Measurements from ENCODE around the gene RPS6KL1.

DNA sequence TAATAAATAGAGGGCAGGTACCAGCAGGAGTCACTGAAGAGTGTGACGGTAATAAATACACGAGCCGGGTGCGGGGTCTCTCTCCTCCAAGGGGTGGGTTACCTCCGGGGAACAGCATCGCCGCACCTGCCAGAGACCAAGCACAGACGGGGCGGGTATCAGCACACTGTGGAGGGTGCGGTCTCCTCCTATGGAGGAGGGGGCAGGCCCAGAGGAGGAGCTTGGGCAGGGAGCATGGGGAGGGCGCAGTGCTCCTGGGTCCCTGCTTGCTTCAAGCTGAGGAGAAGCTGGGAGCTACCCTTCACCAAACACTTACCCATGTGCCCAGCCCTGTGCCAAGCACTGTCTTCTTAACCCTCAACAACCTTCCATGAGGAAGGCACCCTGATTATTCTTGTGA lies 19.5 kb upstream of the RPS6KL1 start:
- TF ChIP-seq, protein P1, sequence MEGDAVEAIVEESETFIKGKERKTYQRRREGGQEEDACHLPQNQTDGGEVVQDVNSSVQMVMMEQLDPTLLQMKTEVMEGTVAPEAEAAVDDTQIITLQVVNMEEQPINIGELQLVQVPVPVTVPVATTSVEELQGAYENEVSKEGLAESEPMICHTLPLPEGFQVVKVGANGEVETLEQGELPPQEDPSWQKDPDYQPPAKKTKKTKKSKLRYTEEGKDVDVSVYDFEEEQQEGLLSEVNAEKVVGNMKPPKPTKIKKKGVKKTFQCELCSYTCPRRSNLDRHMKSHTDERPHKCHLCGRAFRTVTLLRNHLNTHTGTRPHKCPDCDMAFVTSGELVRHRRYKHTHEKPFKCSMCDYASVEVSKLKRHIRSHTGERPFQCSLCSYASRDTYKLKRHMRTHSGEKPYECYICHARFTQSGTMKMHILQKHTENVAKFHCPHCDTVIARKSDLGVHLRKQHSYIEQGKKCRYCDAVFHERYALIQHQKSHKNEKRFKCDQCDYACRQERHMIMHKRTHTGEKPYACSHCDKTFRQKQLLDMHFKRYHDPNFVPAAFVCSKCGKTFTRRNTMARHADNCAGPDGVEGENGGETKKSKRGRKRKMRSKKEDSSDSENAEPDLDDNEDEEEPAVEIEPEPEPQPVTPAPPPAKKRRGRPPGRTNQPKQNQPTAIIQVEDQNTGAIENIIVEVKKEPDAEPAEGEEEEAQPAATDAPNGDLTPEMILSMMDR (IDR thresholded peaks at IDR 0.05; ENCODE audit: low read depth, low read length, missing input control): no peak
- no peak for TF ChIP-seq GABPA (IDR thresholded peaks at IDR 0.05 in 1 of 2, conservative IDR thresholded peaks at IDR 0.05 in 1 of 2)
- TF ChIP-seq, protein P2, sequence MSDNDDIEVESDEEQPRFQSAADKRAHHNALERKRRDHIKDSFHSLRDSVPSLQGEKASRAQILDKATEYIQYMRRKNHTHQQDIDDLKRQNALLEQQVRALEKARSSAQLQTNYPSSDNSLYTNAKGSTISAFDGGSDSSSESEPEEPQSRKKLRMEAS (IDR thresholded peaks at IDR 0.05): no peak
- TF ChIP-seq RAD21 (IDR thresholded peaks at IDR 0.05): no peak
- TF ChIP-seq, protein P3, sequence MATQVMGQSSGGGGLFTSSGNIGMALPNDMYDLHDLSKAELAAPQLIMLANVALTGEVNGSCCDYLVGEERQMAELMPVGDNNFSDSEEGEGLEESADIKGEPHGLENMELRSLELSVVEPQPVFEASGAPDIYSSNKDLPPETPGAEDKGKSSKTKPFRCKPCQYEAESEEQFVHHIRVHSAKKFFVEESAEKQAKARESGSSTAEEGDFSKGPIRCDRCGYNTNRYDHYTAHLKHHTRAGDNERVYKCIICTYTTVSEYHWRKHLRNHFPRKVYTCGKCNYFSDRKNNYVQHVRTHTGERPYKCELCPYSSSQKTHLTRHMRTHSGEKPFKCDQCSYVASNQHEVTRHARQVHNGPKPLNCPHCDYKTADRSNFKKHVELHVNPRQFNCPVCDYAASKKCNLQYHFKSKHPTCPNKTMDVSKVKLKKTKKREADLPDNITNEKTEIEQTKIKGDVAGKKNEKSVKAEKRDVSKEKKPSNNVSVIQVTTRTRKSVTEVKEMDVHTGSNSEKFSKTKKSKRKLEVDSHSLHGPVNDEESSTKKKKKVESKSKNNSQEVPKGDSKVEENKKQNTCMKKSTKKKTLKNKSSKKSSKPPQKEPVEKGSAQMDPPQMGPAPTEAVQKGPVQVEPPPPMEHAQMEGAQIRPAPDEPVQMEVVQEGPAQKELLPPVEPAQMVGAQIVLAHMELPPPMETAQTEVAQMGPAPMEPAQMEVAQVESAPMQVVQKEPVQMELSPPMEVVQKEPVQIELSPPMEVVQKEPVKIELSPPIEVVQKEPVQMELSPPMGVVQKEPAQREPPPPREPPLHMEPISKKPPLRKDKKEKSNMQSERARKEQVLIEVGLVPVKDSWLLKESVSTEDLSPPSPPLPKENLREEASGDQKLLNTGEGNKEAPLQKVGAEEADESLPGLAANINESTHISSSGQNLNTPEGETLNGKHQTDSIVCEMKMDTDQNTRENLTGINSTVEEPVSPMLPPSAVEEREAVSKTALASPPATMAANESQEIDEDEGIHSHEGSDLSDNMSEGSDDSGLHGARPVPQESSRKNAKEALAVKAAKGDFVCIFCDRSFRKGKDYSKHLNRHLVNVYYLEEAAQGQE (IDR thresholded peaks at IDR 0.05): no peak
- no peak for TF ChIP-seq YY1 (IDR thresholded peaks at IDR 0.05)
